ENCODE results near the gene NCK2. TPM values are rescaled to one million over a fixed set of nuclear protein-coding genes. Genes with fewer than 3 reads are reported as not detected.

NCK2 gene
- total RNA-seq, 4 donors from 2014 or later = 56.1 to 69.6 (median 58.7) TPM

- H3K4me3 ChIP-seq (ENCODE audit: low read depth, poor library complexity, severe bottlenecking) = no peak overlapping the region
- TF ChIP-seq CTCF (IDR thresholded peaks at IDR 0.05) (no peak), POLR2A (IDR thresholded peaks at IDR 0.05) (no peak)
- intact Hi-C loops (cut with DNase I; ENCODE audit: low total_unique reads) = no loop called here
- WGBS, 2 donors = 28 to 34% methylated on average over 7 of the region's 7 CpGs
- DNase-seq (ENCODE audit: low spot score in 2 of 2) = no peak
Measured at GRCh38 chr2:105732101-105732500, 12.6 kb upstream of the NCK2 start.

- no peak for TF ChIP-seq CTCF (IDR thresholded peaks at IDR 0.05)
- no peak for TF ChIP-seq POLR2A (IDR thresholded peaks at IDR 0.05)
- DNase-seq (ENCODE audit: low spot score in 2 of 2) = no peak
- intact Hi-C loops (cut with DNase I; ENCODE audit: low total_unique reads) = no loop called here
- H3K4me3 ChIP-seq (ENCODE audit: low read depth, poor library complexity, severe bottlenecking) = no peak overlapping the region
- WGBS, 2 donors = 75 to 82% methylated on average over 6 of the region's 6 CpGs
Measured at GRCh38 chr2:105732955-105733607, 11.6 kb upstream of the NCK2 start.

GRCh38 chr2:105733875-105734274 lies 10.8 kb upstream of the NCK2 start:
- 74 to 89% methylated on average over 5 of the region's 5 CpGs for WGBS, 2 donors
- intact Hi-C loops (cut with DNase I; ENCODE audit: low total_unique reads) = no loop called here
- TF ChIP-seq POLR2A (IDR thresholded peaks at IDR 0.05) (no peak), CTCF (IDR thresholded peaks at IDR 0.05) (no peak)
- DNase-seq (ENCODE audit: low spot score in 2 of 2) = no peak
- no peak overlapping the region for H3K4me3 ChIP-seq (ENCODE audit: low read depth, poor library complexity, severe bottlenecking)

GRCh38 chr2:105734762-105735538 lies 9.8 kb upstream of the NCK2 start:
- 80 to 82% methylated on average over 4 of the region's 4 CpGs for WGBS, 2 donors
- intact Hi-C loops (cut with DNase I; ENCODE audit: low total_unique reads) = no loop called here
- H3K4me3 ChIP-seq (ENCODE audit: low read depth, poor library complexity, severe bottlenecking) = no peak overlapping the region
- TF ChIP-seq POLR2A (IDR thresholded peaks at IDR 0.05) (no peak), CTCF (IDR thresholded peaks at IDR 0.05) (no peak)
- no peak for DNase-seq (ENCODE audit: low spot score in 2 of 2)

- intact Hi-C loops (cut with DNase I; ENCODE audit: low total_unique reads) = no loop called here
- H3K4me3 ChIP-seq (ENCODE audit: low read depth, poor library complexity, severe bottlenecking) = no peak overlapping the region
- WGBS, 2 donors = 82 to 95% methylated on average over 6 of the region's 6 CpGs
- no peak for TF ChIP-seq POLR2A (IDR thresholded peaks at IDR 0.05)
- TF ChIP-seq CTCF (IDR thresholded peaks at IDR 0.05) = no peak
- no peak for DNase-seq (ENCODE audit: low spot score in 2 of 2)
Measured at GRCh38 chr2:105736145-105736544, 8.6 kb upstream of the NCK2 start.
